A549 (cell line): ENCODE results near the gene SS18L1. TPM values are rescaled to one million over a fixed set of nuclear protein-coding genes. Genes with fewer than 3 reads are reported as not detected.

Experiments used
- ATAC-seq, 2 experiments: fragments of 200-7000 bp in 1 of 2; fragments of >200 bp in 1 of 2; cut with Nextera tagmentation in 1 of 2; cut with Tn5 transposase in 1 of 2; 3 replicates each; pipeline versions ENCODE4 v1.8.0 to v1.9.1; 2018 to 2020; ENCODE audit warnings: mild to moderate bottlenecking in 1 of 2, moderate library complexity in 1 of 2
- CTCF ChIA-PET: fragments of 300-600 bp; sonication (Branson Sonifier 250); formaldehyde crosslinking; extraction: SDS; loops from one replicate; lab custom pipeline; 2021; ENCODE audit warnings: antibody characterized with exemption, inconsistent platforms; lab: Yijun Ruan, JAX
- POLR2A ChIA-PET: fragments of 350-600 bp; formaldehyde crosslinking; extraction: SDS; loops from one replicate; lab custom pipeline; 2021; ENCODE audit warnings: antibody characterized with exemption, inconsistent platforms; lab: Yijun Ruan, JAX
- DNase-seq, 2 experiments: peaks; one replicate each; pipeline versions ENCODE4 v3.0.0 to v3.0.0-alpha.2; 2011 to 2016; ENCODE audit warnings: low read depth in 1 of 2, low spot score in 1 of 2
- FAIRE-seq: peaks from 2 replicates; lab custom pipeline; 2011; peaks lifted over from hg19 to GRCh38; lab: Jason Lieb, UNC
- H3K27ac ChIP-seq, 2 experiments: fragments of >200 bp; sonication (Bioruptor Twin); formaldehyde crosslinking; 3 replicates each; pipeline ENCODE4 v1.5.1; 2016 to 2017
- H3K4me1 ChIP-seq: fragments of >200 bp; sonication (Bioruptor Twin); formaldehyde crosslinking; 3 replicates; pipeline ENCODE4 v1.6.1; 2016
- H3K4me2 ChIP-seq: fragments of >200 bp; sonication (Bioruptor Twin); formaldehyde crosslinking; 3 replicates; pipeline ENCODE4 v1.6.1; 2016
- H3K4me3 ChIP-seq: fragments of >200 bp; sonication (Bioruptor Twin); formaldehyde crosslinking; 3 replicates; pipeline ENCODE4 v1.5.1; 2016
- H3K9me3 ChIP-seq: fragments of >200 bp; sonication (Bioruptor Twin); formaldehyde crosslinking; 3 replicates; pipeline ENCODE4 v1.6.1; 2016
- CEBPB ChIP-seq, 2 experiments: fragments of >200 bp in 1 of 2; sonication (Bioruptor Twin) in 1 of 2; formaldehyde crosslinking in 1 of 2; IDR thresholded peaks; 2 replicates each; pipeline ENCODE4 v1.6.1; 2012 to 2016
- EHF ChIP-seq: fragments of 250-450 bp; sonication (Bioruptor Pico); IDR thresholded peaks from 2 replicates; pipeline ENCODE4 v1.5.0; 2020; ENCODE audit warnings: mild to moderate bottlenecking
- EP300 ChIP-seq, 2 experiments: fragments of >200 bp; sonication (Bioruptor Twin); formaldehyde crosslinking; IDR thresholded peaks; 2 replicates in 1 of 2; 3 replicates in 1 of 2; pipeline ENCODE4 v1.6.1; 2016 to 2017
- FOSB ChIP-seq: fragments of 250-450 bp; sonication (Bioruptor Pico); IDR thresholded peaks from 2 replicates; pipeline ENCODE4 v1.5.0; 2020; ENCODE audit warnings: mild to moderate bottlenecking, moderate library complexity
- FOSL2 ChIP-seq, 2 experiments: fragments of 450-650 bp in 1 of 2; fragments of >200 bp in 1 of 2; sonication (Bioruptor Twin) in 1 of 2; formaldehyde crosslinking; IDR thresholded peaks; 2 replicates each; pipeline versions ENCODE4 v1.5.0 to v1.6.1; 2016 to 2020; ENCODE audit warnings: mild to moderate bottlenecking in 1 of 2, moderate library complexity in 1 of 2
- HEYL ChIP-seq: fragments of 250-450 bp; sonication (Bioruptor Pico); IDR thresholded peaks from 2 replicates; pipeline ENCODE4 v1.8.0; 2021; ENCODE audit warnings: mild to moderate bottlenecking, moderate library complexity
- HOXA7 ChIP-seq: fragments of 250-450 bp; sonication (Bioruptor Pico); IDR thresholded peaks from 2 replicates; pipeline ENCODE4 v1.5.0; 2020; ENCODE audit warnings: mild to moderate bottlenecking, moderate library complexity
- HOXB5 ChIP-seq: fragments of 250-450 bp; sonication (Bioruptor Pico); IDR thresholded peaks from 2 replicates; pipeline ENCODE4 v1.5.0; 2020; ENCODE audit warnings: mild to moderate bottlenecking, moderate library complexity
- KDM1A ChIP-seq: fragments of 200-600 bp; sonication (generic); IDR thresholded peaks from 2 replicates; pipeline ENCODE4 v1.6.1; 2016; ENCODE audit warnings: low read depth, mild to moderate bottlenecking
- MAFK ChIP-seq: fragments of 450-650 bp; IDR thresholded peaks from 2 replicates; pipeline ENCODE4 v1.6.1; 2014; ENCODE audit not compliant: partially characterized antibody
- PHF8 ChIP-seq: fragments of 200-600 bp; sonication (generic); IDR thresholded peaks from 2 replicates; pipeline ENCODE4 v1.6.1; 2016; ENCODE audit warnings: low read depth, mild to moderate bottlenecking, antibody characterized with exemption, moderate library complexity, borderline replicate concordance
- RAD21 ChIP-seq, 2 experiments: fragments of >200 bp in 1 of 2; sonication (Bioruptor Twin) in 1 of 2; formaldehyde crosslinking in 1 of 2; IDR thresholded peaks in 1 of 2; conservative IDR thresholded peaks in 1 of 2; 2 replicates in 1 of 2; 3 replicates in 1 of 2; pipeline ENCODE4 v1.6.1; 2012 to 2018; ENCODE audit warnings: inconsistent platforms in 1 of 2
- RCOR1 ChIP-seq: fragments of 150-350 bp; IDR thresholded peaks from 2 replicates; pipeline ENCODE4 v1.6.1; 2014; ENCODE audit warnings: antibody characterized with exemption, low read length, low read depth
- TP53 ChIP-seq: fragments of 250-450 bp; sonication (Bioruptor Pico); IDR thresholded peaks from 2 replicates; pipeline ENCODE4 v1.5.0; 2021; ENCODE audit warnings: mild to moderate bottlenecking, moderate library complexity
- ZC3H11A ChIP-seq: fragments of 450-650 bp; IDR thresholded peaks from 2 replicates; pipeline ENCODE4 v1.6.1; 2014; ENCODE audit warnings: antibody characterized with exemption, mild to moderate bottlenecking
- ZNF302 ChIP-seq: fragments of 250-450 bp; sonication (Bioruptor Pico); IDR thresholded peaks from 2 replicates; pipeline ENCODE4 v1.9.0; 2021; ENCODE audit warnings: inconsistent platforms, mild to moderate bottlenecking, moderate library complexity
- ZSCAN20 ChIP-seq: fragments of 250-450 bp; sonication (Bioruptor Pico); IDR thresholded peaks from 2 replicates; pipeline ENCODE4 v1.8.0; 2022; ENCODE audit warnings: mild to moderate bottlenecking, moderate library complexity
- WGBS: methylation state at CpG from one replicate; pipeline ENCODE4 v1.1.6; 2017; ENCODE audit errors: missing lambda C conversion rate; 5-methylcytosine and 5-hydroxymethylcytosine counted together
- polyA plus RNA-seq, 4 experiments: library from polyadenylated mRNA; depleted of rRNA in 3 of 4; stranded (reverse); fragments of >200 nt; fragmentation: RNase III in 1 of 4; extraction: RNeasy Plus Mini Kit Qiagen cat#74134 plus additional on column Dnase treatment in 1 of 4; gene quantifications; 2 replicates in 3 of 4; 3 replicates in 1 of 4; pipeline ENCODE4 v1.2.3, GENCODE V29; 2011 to 2017
- TF ChIP-seq, protein P1 (sequence below): IDR thresholded peaks from 2 replicates; pipeline ENCODE4 v1.6.1; 2012; ENCODE audit warnings: low read depth, borderline replicate concordance
- TF ChIP-seq, protein P2 (sequence below): IDR thresholded peaks from 2 replicates; pipeline ENCODE4 v1.6.1; 2012
- TF ChIP-seq, protein P3 (sequence below): fragments of 150-350 bp; IDR thresholded peaks from 2 replicates; pipeline ENCODE4 v1.6.1; 2014; ENCODE audit warnings: low read depth, mild to moderate bottlenecking, low read length
- TF ChIP-seq, protein P4 (sequence below): fragments of 250-450 bp; sonication (Bioruptor Pico); IDR thresholded peaks from 2 replicates; pipeline ENCODE4 v1.5.0; 2020; ENCODE audit warnings: low read depth, mild to moderate bottlenecking, moderate library complexity

Gene SS18L1
- polyA plus RNA-seq, 2 of the 4 experiments (the other 2 are of a cell fraction), result 7.4 to 13.1 TPM

- Histone ChIP-seq H3K4me3 (no peak overlapping the region), H3K4me1 (no peaks in the 10 kb centered on the region), H3K27ac (no peak overlapping the region), H3K9me3 (no peaks in the 10 kb centered on the region), H3K4me2 (no peak overlapping the region)
- DNase-seq, result no peak
- WGBS, result 96% methylated on average over 10 of the region's 10 CpGs
- ChIA-PET CTCF (interaction anchor here (0.9 to 1.2 kb wide), 2 partner anchors 13 to 29 kb away, joined by 3 to 4 read pairs; no protein-coding TSS in a partner anchor), POLR2A (no interaction called here)
- FAIRE-seq, result no peak
- ATAC-seq, result no peak
- TF ChIP-seq FOSB (no peak), MAFK (no peak), ZC3H11A (no peak), EHF (CRISPR knock-in tag) (no peak), TP53 (CRISPR knock-in tag) (no peak), EP300 (IDR thresholded peaks at IDR 0.05) (no peak), KDM1A (no peak), FOSL2 (IDR thresholded peaks at IDR 0.05) (no peak), FOSL2 (CRISPR knock-in tag; IDR thresholded peaks at IDR 0.05) (no peak)
- TF ChIP-seq, protein P1, sequence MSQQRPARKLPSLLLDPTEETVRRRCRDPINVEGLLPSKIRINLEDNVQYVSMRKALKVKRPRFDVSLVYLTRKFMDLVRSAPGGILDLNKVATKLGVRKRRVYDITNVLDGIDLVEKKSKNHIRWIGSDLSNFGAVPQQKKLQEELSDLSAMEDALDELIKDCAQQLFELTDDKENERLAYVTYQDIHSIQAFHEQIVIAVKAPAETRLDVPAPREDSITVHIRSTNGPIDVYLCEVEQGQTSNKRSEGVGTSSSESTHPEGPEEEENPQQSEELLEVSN, result no peak
- TF ChIP-seq, protein P2, sequence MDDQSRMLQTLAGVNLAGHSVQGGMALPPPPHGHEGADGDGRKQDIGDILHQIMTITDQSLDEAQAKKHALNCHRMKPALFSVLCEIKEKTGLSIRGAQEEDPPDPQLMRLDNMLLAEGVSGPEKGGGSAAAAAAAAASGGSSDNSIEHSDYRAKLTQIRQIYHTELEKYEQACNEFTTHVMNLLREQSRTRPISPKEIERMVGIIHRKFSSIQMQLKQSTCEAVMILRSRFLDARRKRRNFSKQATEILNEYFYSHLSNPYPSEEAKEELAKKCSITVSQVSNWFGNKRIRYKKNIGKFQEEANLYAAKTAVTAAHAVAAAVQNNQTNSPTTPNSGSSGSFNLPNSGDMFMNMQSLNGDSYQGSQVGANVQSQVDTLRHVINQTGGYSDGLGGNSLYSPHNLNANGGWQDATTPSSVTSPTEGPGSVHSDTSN, result no peak
These were observed 52.7 kb downstream of the SS18L1 start for GRCh38 chr20:62196286-62196685.

DNA sequence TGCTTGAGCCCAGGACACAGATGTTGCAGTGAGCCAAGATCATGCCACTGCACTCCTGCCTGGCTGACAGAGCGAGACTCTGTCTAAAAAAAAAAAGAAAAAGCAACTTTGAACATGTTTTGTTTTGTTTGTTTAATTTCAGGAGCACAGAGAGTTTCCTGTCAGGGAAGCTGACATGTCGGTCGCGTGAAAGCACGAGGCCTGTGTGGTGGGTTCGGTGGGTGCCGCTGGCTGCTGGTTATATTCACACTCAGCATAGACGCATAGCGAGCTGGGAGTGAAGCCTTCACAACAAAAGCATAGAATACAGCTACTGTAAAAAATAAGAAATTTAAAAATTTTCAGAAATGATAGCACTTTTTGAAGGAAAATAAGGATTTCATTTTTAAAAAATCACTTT is 53.7 kb downstream of the SS18L1 start:
- Histone ChIP-seq H3K4me3 (no peak overlapping the region), H3K27ac (no peak overlapping the region), H3K4me1 (no peaks in the 10 kb centered on the region), H3K4me2 (no peak overlapping the region), H3K9me3 (no peaks in the 10 kb centered on the region)
- 98% methylated on average over 9 of the region's 9 CpGs for WGBS
- CTCF ChIA-PET, result interaction anchor here (0.6 to 2.1 kb wide), 3 partner anchors 12 to 388 kb away, joined by 3 to 6 read pairs (median 4); no protein-coding TSS in a partner anchor
- FAIRE-seq, result no peak
- ATAC-seq, result no peak
- TF ChIP-seq MAFK (no peak), FOSL2 (IDR thresholded peaks at IDR 0.05) (no peak), FOSL2 (CRISPR knock-in tag; IDR thresholded peaks at IDR 0.05) (no peak), HOXA7 (CRISPR knock-in tag) (no peak), ZNF302 (CRISPR knock-in tag) (no peak), CEBPB (IDR thresholded peaks at IDR 0.05) (no peak), RCOR1 (no peak), ZSCAN20 (CRISPR knock-in tag) (no peak), HOXB5 (CRISPR knock-in tag) (no peak), FOSB (no peak), RAD21 (conservative IDR thresholded peaks at IDR 0.05 in 1 of 2, IDR thresholded peaks at IDR 0.05 in 1 of 2) (no peak), PHF8 (no peak), HEYL (no peak)
- TF ChIP-seq, protein P3, sequence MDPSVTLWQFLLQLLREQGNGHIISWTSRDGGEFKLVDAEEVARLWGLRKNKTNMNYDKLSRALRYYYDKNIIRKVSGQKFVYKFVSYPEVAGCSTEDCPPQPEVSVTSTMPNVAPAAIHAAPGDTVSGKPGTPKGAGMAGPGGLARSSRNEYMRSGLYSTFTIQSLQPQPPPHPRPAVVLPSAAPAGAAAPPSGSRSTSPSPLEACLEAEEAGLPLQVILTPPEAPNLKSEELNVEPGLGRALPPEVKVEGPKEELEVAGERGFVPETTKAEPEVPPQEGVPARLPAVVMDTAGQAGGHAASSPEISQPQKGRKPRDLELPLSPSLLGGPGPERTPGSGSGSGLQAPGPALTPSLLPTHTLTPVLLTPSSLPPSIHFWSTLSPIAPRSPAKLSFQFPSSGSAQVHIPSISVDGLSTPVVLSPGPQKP, result no peak
- TF ChIP-seq, protein P1, result no peak
- TF ChIP-seq, protein P4, sequence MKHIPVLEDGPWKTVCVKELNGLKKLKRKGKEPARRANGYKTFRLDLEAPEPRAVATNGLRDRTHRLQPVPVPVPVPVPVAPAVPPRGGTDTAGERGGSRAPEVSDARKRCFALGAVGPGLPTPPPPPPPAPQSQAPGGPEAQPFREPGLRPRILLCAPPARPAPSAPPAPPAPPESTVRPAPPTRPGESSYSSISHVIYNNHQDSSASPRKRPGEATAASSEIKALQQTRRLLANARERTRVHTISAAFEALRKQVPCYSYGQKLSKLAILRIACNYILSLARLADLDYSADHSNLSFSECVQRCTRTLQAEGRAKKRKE (CRISPR knock-in tag), result no peak
- no peak for DNase-seq
- POLR2A ChIA-PET, result no interaction called here
